A172 (cell line): ENCODE results near the gene RNF215. TPM values are rescaled to one million over a fixed set of nuclear protein-coding genes. Genes with fewer than 3 reads are reported as not detected.

ENCODE experiments used
- DNase-seq: peaks from one replicate; pipeline ENCODE4 v3.0.0-alpha.2; 2015; ENCODE audit warnings: low spot score
- total RNA-seq: library from RNA; depleted of rRNA; stranded (reverse); fragments of >200 nt; shearing (Covaris generic); gene quantifications from 2 replicates; pipeline ENCODE4 v1.2.3, GENCODE V29; 2014; rRNA removed

The RNF215 gene
- total RNA-seq, 1 experiment from 2014 or later, result 9.9 TPM

DNA sequence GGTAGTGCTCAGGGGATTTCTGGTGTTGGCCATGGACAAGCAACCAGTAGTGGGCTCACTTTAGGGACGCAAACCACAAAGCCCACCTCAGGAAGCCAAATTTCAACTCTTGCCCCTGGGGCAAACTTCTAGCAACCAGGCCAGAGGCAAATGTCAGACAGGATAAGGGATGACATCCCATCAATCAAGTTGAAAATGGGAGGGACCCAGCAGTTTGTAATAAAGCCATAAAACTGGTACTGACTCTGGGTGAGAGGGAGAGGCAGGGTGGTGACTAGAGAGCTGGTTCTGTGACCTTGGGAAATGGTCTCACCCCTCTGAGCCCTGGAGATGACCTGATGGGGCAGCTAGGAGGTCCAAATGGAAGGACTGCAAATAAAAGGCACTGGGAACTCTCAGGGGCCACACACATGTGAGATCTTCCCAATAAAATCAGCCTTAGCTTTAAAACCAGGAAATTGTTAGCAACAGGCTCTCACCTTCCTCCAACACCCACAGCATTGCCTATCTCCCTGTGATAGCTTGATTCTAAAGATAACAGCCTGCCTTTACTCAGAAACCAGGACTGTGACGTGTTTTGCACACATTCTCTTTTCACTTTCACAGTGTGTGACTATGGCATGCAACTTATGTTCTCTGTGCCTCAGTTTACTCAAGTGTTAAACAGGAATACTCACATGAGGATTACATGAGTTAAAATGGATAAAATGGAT, 54.1 kb downstream of the RNF215 start:
- DNase-seq, result no peak

DNA sequence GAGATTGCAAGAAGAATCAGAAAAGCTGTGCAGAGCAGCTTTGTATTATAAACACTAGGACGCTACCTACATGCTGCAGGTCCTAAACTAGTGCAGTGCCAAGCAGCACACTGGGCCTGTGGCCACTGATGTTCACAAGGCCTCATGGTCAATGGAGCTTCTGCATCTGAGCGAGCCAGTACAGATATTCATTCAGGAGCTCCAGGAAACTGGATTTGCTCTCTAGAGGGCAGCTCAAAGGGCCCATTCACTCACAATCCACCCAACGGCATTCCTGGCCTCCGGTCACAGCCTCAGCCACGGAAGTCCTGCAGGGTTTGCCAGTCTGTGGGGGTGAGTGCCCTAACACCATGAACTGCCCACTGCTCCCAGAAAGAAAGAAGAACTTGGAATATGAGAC, 54.7 kb downstream of the RNF215 start:
- DNase-seq, result no peak

Other genes with a start within 250 kb of the RNF215 start
- 24.8 and 25.4 TPM in 2 replicates for gene LIF, start 140.7 kb downstream of the RNF215 start, total RNA-seq
- not detected in 2 replicates for gene OSM, start 120.6 kb downstream of the RNF215 start, total RNA-seq
- 12.8 and 20.8 TPM in 2 replicates for gene CASTOR1, start 97.9 kb downstream of the RNF215 start, total RNA-seq
- 12.1 and 17.0 TPM in 2 replicates for gene TBC1D10A, start 60.5 kb downstream of the RNF215 start, total RNA-seq
- 25.1 and 39.8 TPM in 2 replicates for gene SF3A1, start 30.5 kb downstream of the RNF215 start, total RNA-seq
- gene CCDC157, start 30.4 kb downstream of the RNF215 start, total RNA-seq, result 1.1 and 1.2 TPM in 2 replicates
- 5.4 and 11.8 TPM in 2 replicates for gene SEC14L2, start 9.6 kb upstream of the RNF215 start, total RNA-seq
- gene MTFP1, start 38.4 kb upstream of the RNF215 start, total RNA-seq, result 16.6 and 17.1 TPM in 2 replicates
- not detected in 2 replicates for gene SEC14L3, start 84.6 kb upstream of the RNF215 start, total RNA-seq
- not detected in 2 replicates for gene SEC14L4, start 118.3 kb upstream of the RNF215 start, total RNA-seq
- not detected in 2 replicates for gene SEC14L6, start 159.3 kb upstream of the RNF215 start, total RNA-seq
- 0.38 TPM in 1 of 2 replicates, not detected in the other for gene GAL3ST1, start 187.3 kb upstream of the RNF215 start, total RNA-seq
- gene PES1, start 204.5 kb upstream of the RNF215 start, total RNA-seq, result 72.1 and 77.8 TPM in 2 replicates
- 6.1 and 6.6 TPM in 2 replicates for gene TCN2, start 219.8 kb upstream of the RNF215 start, total RNA-seq
- gene SLC35E4, start 248.4 kb upstream of the RNF215 start, total RNA-seq, result 8.1 and 9.1 TPM in 2 replicates